MM.1S (cell line): ENCODE data around the gene GSKIP.

Experiments
- DNase-seq: peaks from one replicate; pipeline ENCODE4 v3.0.0-alpha.2; 2015
- H2AFZ ChIP-seq: fragments of 300-600 bp; sonication (generic); 2 replicates; pipeline ENCODE4 v1.6.0; 2016; ENCODE audit warnings: antibody characterized with exemption, low read length
- H3F3A ChIP-seq: fragments of 300-600 bp; sonication (generic); 2 replicates; pipeline ENCODE4 v1.6.1; 2016; ENCODE audit warnings: mild to moderate bottlenecking, antibody characterized with exemption, low read length, moderate library complexity, mixed read lengths; ENCODE audit not compliant: insufficient read depth
- H3K27ac ChIP-seq: fragments of 300-600 bp; sonication (generic); 2 replicates; pipeline ENCODE4 v1.5.1; 2016; ENCODE audit warnings: mild to moderate bottlenecking, low read length
- H3K27me3 ChIP-seq: fragments of 300-600 bp; sonication (generic); replicated peaks from 2 replicates; pipeline ENCODE4 v1.6.0; 2016; ENCODE audit warnings: low read length; ENCODE audit not compliant: insufficient read depth
- H3K36me3 ChIP-seq: fragments of 300-600 bp; sonication (generic); replicated peaks from 2 replicates; pipeline ENCODE4 v1.6.1; 2016; ENCODE audit warnings: mild to moderate bottlenecking, low read length, mixed read lengths; ENCODE audit not compliant: insufficient read depth
- H3K4me1 ChIP-seq: fragments of 300-600 bp; sonication (generic); 2 replicates; pipeline ENCODE4 v1.6.1; 2016; ENCODE audit warnings: low read length, mixed read lengths
- H3K4me2 ChIP-seq: fragments of 300-600 bp; sonication (generic); 2 replicates; pipeline ENCODE4 v1.6.0; 2016; ENCODE audit warnings: low read depth, low read length
- H3K4me3 ChIP-seq: fragments of 300-600 bp; sonication (generic); 2 replicates; pipeline ENCODE4 v1.5.1; 2016; ENCODE audit warnings: low read length, mixed read lengths
- H3K79me2 ChIP-seq: fragments of 300-600 bp; sonication (generic); 2 replicates; pipeline ENCODE4 v1.6.1; 2016; ENCODE audit warnings: mixed run types, low read length, mixed read lengths
- H3K9ac ChIP-seq: fragments of 300-600 bp; sonication (generic); 2 replicates; pipeline ENCODE4 v1.6.1; 2016; ENCODE audit warnings: low read length, mixed read lengths
- H3K9me2 ChIP-seq: fragments of 300-600 bp; sonication (generic); replicated peaks from 2 replicates; pipeline ENCODE4 v1.6.1; 2016; ENCODE audit warnings: mild to moderate bottlenecking, low read length, mixed read lengths; ENCODE audit not compliant: insufficient read depth
- H3K9me3 ChIP-seq: fragments of 300-600 bp; sonication (generic); replicated peaks from 2 replicates; pipeline ENCODE4 v1.6.1; 2016; ENCODE audit warnings: mild to moderate bottlenecking, low read length, mixed read lengths; ENCODE audit not compliant: insufficient read depth
- H4K20me1 ChIP-seq: fragments of 300-600 bp; sonication (generic); 2 replicates; pipeline ENCODE4 v1.6.1; 2016; ENCODE audit warnings: mild to moderate bottlenecking, low read length, moderate library complexity, mixed read lengths; ENCODE audit not compliant: insufficient read depth
- CTCF ChIP-seq: fragments of 300-600 bp; sonication (generic); IDR thresholded peaks from 2 replicates; pipeline ENCODE4 v1.5.1; 2016; ENCODE audit warnings: antibody characterized with exemption, low read length, mixed read lengths
- EZH2 ChIP-seq: fragments of 300-600 bp; sonication (generic); optimal IDR thresholded peaks from 2 replicates; pipeline ENCODE3; 2017; ENCODE audit warnings: low read depth, mild to moderate bottlenecking, antibody characterized with exemption, low read length, mixed read lengths
- EZH2phosphoT487 ChIP-seq: fragments of 300-600 bp; sonication (generic); IDR thresholded peaks from 2 replicates; pipeline ENCODE4 v1.6.1; 2018; ENCODE audit warnings: antibody characterized with exemption, low read length

GSKIP gene

GRCh38 chr14:96370528-96370927 is 7.2 kb downstream of the GSKIP start:
- Histone ChIP-seq H3K27me3 (no peaks in the 10 kb centered on the region), H3K36me3 (no peaks in the 10 kb centered on the region), H4K20me1 (no peaks in the 10 kb centered on the region), H3K4me2 (no peak overlapping the region), H3K4me1 (no peaks in the 10 kb centered on the region), H3K9me2 (no peaks in the 10 kb centered on the region), H3K27ac (no peak overlapping the region), H3K9ac (no peak overlapping the region), H3K79me2 (0 out of 2 replicates have a peak, but pooled peaks cover 2% of the 10 kb centered on the region), H3K9me3 (no peaks in the 10 kb centered on the region), H2AFZ (no peak overlapping the region), H3F3A (no peaks in the 10 kb centered on the region), H3K4me3 (no peak overlapping the region)
- DNase-seq, result no peak
- no peak for TF ChIP-seq CTCF
- no peak for TF ChIP-seq EZH2
- no peak for TF ChIP-seq EZH2phosphoT487

GRCh38 chr14:96373538-96373937 is 10.2 kb downstream of the GSKIP start:
- no peaks in the 10 kb centered on the region for H3K4me1 ChIP-seq
- no peak overlapping the region for H3K4me3 ChIP-seq
- no peaks in the 10 kb centered on the region for H3F3A ChIP-seq
- no peaks in the 10 kb centered on the region for H3K9me2 ChIP-seq
- 0 out of 2 replicates have a peak, but pooled peaks cover 2% of the 10 kb centered on the region for H3K79me2 ChIP-seq
- no peak overlapping the region for H3K9ac ChIP-seq
- H3K27me3 ChIP-seq, result no peaks in the 10 kb centered on the region
- no peaks in the 10 kb centered on the region for H3K36me3 ChIP-seq
- TF ChIP-seq EZH2phosphoT487 (no peak), EZH2 (no peak), CTCF (no peak)
- H2AFZ ChIP-seq, result no peak overlapping the region
- H3K9me3 ChIP-seq, result no peaks in the 10 kb centered on the region
- DNase-seq, result no peak
- no peaks in the 10 kb centered on the region for H4K20me1 ChIP-seq
- no peak overlapping the region for H3K27ac ChIP-seq
- no peak overlapping the region for H3K4me2 ChIP-seq

GRCh38 chr14:96376093-96376492 is 12.8 kb downstream of the GSKIP start:
- H3K27ac ChIP-seq, result no peak overlapping the region
- H2AFZ ChIP-seq, result no peak overlapping the region
- no peaks in the 10 kb centered on the region; the same call in 1 of the 2 replicates for H3K4me1 ChIP-seq
- no peaks in the 10 kb centered on the region for H3K9me3 ChIP-seq
- no peak overlapping the region for H3K4me2 ChIP-seq
- no peaks in the 10 kb centered on the region for H3K36me3 ChIP-seq
- no peaks in the 10 kb centered on the region for H3K79me2 ChIP-seq
- no peaks in the 10 kb centered on the region for H3K27me3 ChIP-seq
- DNase-seq, result no peak
- H3F3A ChIP-seq, result peaks cover under 1% of the 10 kb centered on the region; the same call in 1 of the 2 replicates
- no peak overlapping the region for H3K9ac ChIP-seq
- no peak for TF ChIP-seq EZH2
- no peak for TF ChIP-seq CTCF
- TF ChIP-seq EZH2phosphoT487, result no peak
- no peaks in the 10 kb centered on the region for H3K9me2 ChIP-seq
- H4K20me1 ChIP-seq, result no peaks in the 10 kb centered on the region
- no peak overlapping the region for H3K4me3 ChIP-seq
